Stimulated activated CD4-positive, alpha-beta T cell treated with anti-CD3 and anti-CD28 coated beads, TNF-alpha, amount 100 ng/mL, for 24 hours (primary cell): ENCODE measurements around the gene CENPO.
"Not testable (repeated sequence)": the region's sequence is repeated elsewhere in the genome, so short reads cannot be mapped to it uniquely, and the experiment has no call there.

Source experiments
- DNase-seq, 3 experiments: peaks; one replicate each; pipeline ENCODE4 v3.0.0-alpha.2; 2020; ENCODE audit warnings: low read depth in 3 of 3

CENPO gene

GRCh38 chr2:24824966-24825882 is 32.0 kb downstream of the CENPO start:
- DNase-seq: peak in 1 of 3 experiments; percentile 42

GRCh38 chr2:24825883-24826772 is 32.9 kb downstream of the CENPO start:
- DNase-seq: no peak

GRCh38 chr2:24826773-24827145 is 33.5 kb downstream of the CENPO start:
- DNase-seq: no peak

GRCh38 chr2:24827321-24828237 is 34.4 kb downstream of the CENPO start:
- peak; percentile 41 to 57 (median 42) for DNase-seq

- DNase-seq: no peak
Measured at GRCh38 chr2:24828238-24828996, 35.2 kb downstream of the CENPO start.

GRCh38 chr2:24830351-24830750 is 37.1 kb downstream of the CENPO start:
- DNase-seq: no peak

GRCh38 chr2:24830786-24831185 is 37.6 kb downstream of the CENPO start:
- no peak for DNase-seq

- no peak for DNase-seq
Measured at GRCh38 chr2:24831221-24832072, 38.2 kb downstream of the CENPO start.

- no peak for DNase-seq
Measured at GRCh38 chr2:24832073-24832461, 38.8 kb downstream of the CENPO start.

GRCh38 chr2:24832521-24832920 is 39.3 kb downstream of the CENPO start:
- no peak for DNase-seq

- no peak for DNase-seq
Measured at GRCh38 chr2:24832931-24833701, 39.9 kb downstream of the CENPO start.

GRCh38 chr2:24833821-24834732 is 40.9 kb downstream of the CENPO start:
- no peak for DNase-seq

GRCh38 chr2:24834733-24835395 is 41.6 kb downstream of the CENPO start:
- no peak for DNase-seq

GRCh38 chr2:24835411-24835810 is 42.2 kb downstream of the CENPO start:
- DNase-seq: not testable (repeated sequence)

- no peak for DNase-seq
Measured at GRCh38 chr2:24836206-24836605, 43.0 kb downstream of the CENPO start.

- no peak for DNase-seq
Measured at GRCh38 chr2:24836706-24837105, 43.5 kb downstream of the CENPO start.

- no peak for DNase-seq
Measured at GRCh38 chr2:24837996-24838513, 44.8 kb downstream of the CENPO start.
